ENCODE results near the gene PIGZ. TPM values are rescaled to one million over a fixed set of nuclear protein-coding genes. Genes with fewer than 3 reads are reported as not detected.

PIGZ gene
- total RNA-seq, 2 donors from 2014 or later = 4.7 to 11.3 TPM

DNA sequence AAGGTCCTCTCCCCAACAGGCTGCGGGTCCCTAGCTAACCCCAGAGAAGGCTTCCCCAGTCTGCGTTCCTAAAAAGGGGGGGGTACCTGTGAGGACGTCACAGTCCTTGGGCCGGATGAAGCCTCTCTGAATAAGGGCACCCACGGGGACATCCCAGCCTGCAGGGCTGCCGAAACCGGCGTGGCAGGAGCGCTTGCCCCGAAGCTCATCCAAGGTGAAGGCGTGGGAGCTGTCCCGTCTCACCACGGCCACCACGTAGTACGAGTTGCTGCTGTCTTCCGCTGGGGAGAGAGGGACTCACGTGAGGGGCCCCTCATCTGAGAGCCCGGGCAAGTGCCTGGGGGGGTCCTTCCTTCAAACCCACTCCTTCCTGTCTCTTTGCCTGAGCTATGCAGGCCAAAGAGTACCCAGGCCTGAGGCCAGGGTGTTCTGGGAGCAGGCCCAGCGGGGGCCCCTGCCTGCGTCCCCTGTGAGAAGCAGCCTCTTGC is 40.9 kb upstream of the PIGZ start:
- H3K9me3 ChIP-seq = no peaks in the 10 kb centered on the region
- H3K4me1 ChIP-seq (replicated peaks) = no peaks in the 10 kb centered on the region
- no peak overlapping the region for H3K27ac ChIP-seq
- TF ChIP-seq, protein P1, sequence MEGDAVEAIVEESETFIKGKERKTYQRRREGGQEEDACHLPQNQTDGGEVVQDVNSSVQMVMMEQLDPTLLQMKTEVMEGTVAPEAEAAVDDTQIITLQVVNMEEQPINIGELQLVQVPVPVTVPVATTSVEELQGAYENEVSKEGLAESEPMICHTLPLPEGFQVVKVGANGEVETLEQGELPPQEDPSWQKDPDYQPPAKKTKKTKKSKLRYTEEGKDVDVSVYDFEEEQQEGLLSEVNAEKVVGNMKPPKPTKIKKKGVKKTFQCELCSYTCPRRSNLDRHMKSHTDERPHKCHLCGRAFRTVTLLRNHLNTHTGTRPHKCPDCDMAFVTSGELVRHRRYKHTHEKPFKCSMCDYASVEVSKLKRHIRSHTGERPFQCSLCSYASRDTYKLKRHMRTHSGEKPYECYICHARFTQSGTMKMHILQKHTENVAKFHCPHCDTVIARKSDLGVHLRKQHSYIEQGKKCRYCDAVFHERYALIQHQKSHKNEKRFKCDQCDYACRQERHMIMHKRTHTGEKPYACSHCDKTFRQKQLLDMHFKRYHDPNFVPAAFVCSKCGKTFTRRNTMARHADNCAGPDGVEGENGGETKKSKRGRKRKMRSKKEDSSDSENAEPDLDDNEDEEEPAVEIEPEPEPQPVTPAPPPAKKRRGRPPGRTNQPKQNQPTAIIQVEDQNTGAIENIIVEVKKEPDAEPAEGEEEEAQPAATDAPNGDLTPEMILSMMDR (IDR thresholded peaks at IDR 0.05) = no peak
- 89% methylated on average over 20 of the region's 20 CpGs for WGBS
- H3K4me3 ChIP-seq = no peak overlapping the region
- no peaks in the 10 kb centered on the region for H3K36me3 ChIP-seq
- no peak for DNase-seq (ENCODE audit: low spot score)
- intact Hi-C loops (cut with DNase I) = no loop called here
- H3K27me3 ChIP-seq (replicated peaks; ENCODE audit: insufficient read depth) = no peaks in the 10 kb centered on the region

- 91% methylated on average over 26 of the region's 27 CpGs for WGBS
- Histone ChIP-seq H3K27me3 (replicated peaks; ENCODE audit: insufficient read depth) (no peaks in the 10 kb centered on the region), H3K9me3 (no peaks in the 10 kb centered on the region), H3K4me3 (no peak overlapping the region), H3K4me1 (replicated peaks) (peaks cover 4% of the 10 kb centered on the region), H3K36me3 (no peaks in the 10 kb centered on the region), H3K27ac (no peak overlapping the region)
- DNase-seq (ENCODE audit: low spot score) = no peak
- intact Hi-C loops (cut with DNase I) = no loop called here
- no peak for TF ChIP-seq POLR2AphosphoS5 (IDR thresholded peaks at IDR 0.05)
These were observed 40.0 kb upstream of the PIGZ start for GRCh38 chr3:197008436-197009209.

DNA sequence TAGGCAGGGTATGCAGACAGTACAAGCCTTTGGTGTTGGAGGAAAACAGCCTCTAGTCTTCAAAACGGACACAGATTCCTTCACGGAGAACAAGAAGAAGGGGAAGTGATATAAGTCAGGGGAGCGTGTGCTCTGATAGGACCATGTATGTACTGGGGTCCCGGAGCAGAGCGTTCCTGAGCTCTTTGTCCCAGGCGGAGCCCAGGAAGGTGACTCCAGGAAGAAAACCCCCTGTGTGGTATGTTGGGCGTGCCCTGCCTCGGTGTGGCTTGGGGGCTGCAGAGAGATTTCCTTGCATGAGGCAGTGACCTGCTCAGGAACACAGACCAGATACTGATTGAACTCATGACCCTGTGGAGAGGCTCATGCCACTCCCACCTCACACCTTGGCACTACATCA is 39.3 kb upstream of the PIGZ start:
- DNase-seq (ENCODE audit: low spot score) = no peak
- Histone ChIP-seq H3K9me3 (no peaks in the 10 kb centered on the region), H3K27ac (no peak overlapping the region), H3K4me3 (no peak overlapping the region), H3K27me3 (replicated peaks; ENCODE audit: insufficient read depth) (no peaks in the 10 kb centered on the region), H3K4me1 (replicated peaks) (peaks cover 4% of the 10 kb centered on the region), H3K36me3 (no peaks in the 10 kb centered on the region)
- 82% methylated on average over 8 of the region's 8 CpGs for WGBS
- no peak for TF ChIP-seq POLR2A (IDR thresholded peaks at IDR 0.05)
- TF ChIP-seq, protein P1 (IDR thresholded peaks at IDR 0.05) = no peak
- no peak for TF ChIP-seq POLR2AphosphoS5 (IDR thresholded peaks at IDR 0.05)
- intact Hi-C loops (cut with DNase I) = no loop called here

GRCh38 chr3:197007296-197007940 is 38.8 kb upstream of the PIGZ start:
- H3K36me3 ChIP-seq = no peaks in the 10 kb centered on the region
- WGBS = 88% methylated on average over 9 of the region's 12 CpGs
- no peak for TF ChIP-seq POLR2AphosphoS5 (IDR thresholded peaks at IDR 0.05)
- TF ChIP-seq, protein P1 (IDR thresholded peaks at IDR 0.05) = no peak
- intact Hi-C loops (cut with DNase I) = no loop called here
- no peaks in the 10 kb centered on the region for H3K9me3 ChIP-seq
- no peak for DNase-seq (ENCODE audit: low spot score)
- no peaks in the 10 kb centered on the region for H3K27me3 ChIP-seq (replicated peaks; ENCODE audit: insufficient read depth)
- H3K4me1 ChIP-seq (replicated peaks) = peaks cover 4% of the 10 kb centered on the region
- H3K4me3 ChIP-seq = no peak overlapping the region
- H3K27ac ChIP-seq = no peak overlapping the region

GRCh38 chr3:197006860-197007259 is 38.2 kb upstream of the PIGZ start:
- no peak for DNase-seq (ENCODE audit: low spot score)
- no peak for TF ChIP-seq POLR2A (IDR thresholded peaks at IDR 0.05)
- TF ChIP-seq, protein P1 (IDR thresholded peaks at IDR 0.05) = no peak
- no peak for TF ChIP-seq POLR2AphosphoS5 (IDR thresholded peaks at IDR 0.05)
- Histone ChIP-seq H3K9me3 (no peaks in the 10 kb centered on the region), H3K36me3 (no peaks in the 10 kb centered on the region), H3K27me3 (replicated peaks; ENCODE audit: insufficient read depth) (no peaks in the 10 kb centered on the region), H3K4me3 (no peak overlapping the region), H3K27ac (no peak overlapping the region), H3K4me1 (replicated peaks) (peaks cover 4% of the 10 kb centered on the region)
- WGBS = 87% methylated on average over 5 of the region's 5 CpGs
- intact Hi-C loops (cut with DNase I) = no loop called here
